Sigmoid colon (tissue), 4 donors: ENCODE results near the gene SP140L.

ENCODE experiments used
- EP300 ChIP-seq, 4 donors: sonication (generic); formaldehyde crosslinking; IDR thresholded peaks; one replicate each; pipeline ENCODE4 v1.6.1; 2017; ENCODE audit warnings: antibody characterized with exemption in 4 of 4
- POLR2A ChIP-seq, 2 donors: fragments of 450-650 bp; IDR thresholded peaks; one replicate each; pipeline ENCODE4 v1.6.1; 2016; ENCODE audit warnings: antibody characterized with exemption in 2 of 2, mild to moderate bottlenecking in 2 of 2, moderate library complexity in 2 of 2
- TF ChIP-seq, protein P1 (sequence below), 4 experiments: fragments of 450-650 bp in 3 of 4; fragments of 200-600 bp in 1 of 4; IDR thresholded peaks; one replicate each; pipeline ENCODE4 v1.5.1; 2016 to 2019; ENCODE audit warnings: antibody characterized with exemption in 4 of 4, mild to moderate bottlenecking in 3 of 4, moderate library complexity in 2 of 4

DNA sequence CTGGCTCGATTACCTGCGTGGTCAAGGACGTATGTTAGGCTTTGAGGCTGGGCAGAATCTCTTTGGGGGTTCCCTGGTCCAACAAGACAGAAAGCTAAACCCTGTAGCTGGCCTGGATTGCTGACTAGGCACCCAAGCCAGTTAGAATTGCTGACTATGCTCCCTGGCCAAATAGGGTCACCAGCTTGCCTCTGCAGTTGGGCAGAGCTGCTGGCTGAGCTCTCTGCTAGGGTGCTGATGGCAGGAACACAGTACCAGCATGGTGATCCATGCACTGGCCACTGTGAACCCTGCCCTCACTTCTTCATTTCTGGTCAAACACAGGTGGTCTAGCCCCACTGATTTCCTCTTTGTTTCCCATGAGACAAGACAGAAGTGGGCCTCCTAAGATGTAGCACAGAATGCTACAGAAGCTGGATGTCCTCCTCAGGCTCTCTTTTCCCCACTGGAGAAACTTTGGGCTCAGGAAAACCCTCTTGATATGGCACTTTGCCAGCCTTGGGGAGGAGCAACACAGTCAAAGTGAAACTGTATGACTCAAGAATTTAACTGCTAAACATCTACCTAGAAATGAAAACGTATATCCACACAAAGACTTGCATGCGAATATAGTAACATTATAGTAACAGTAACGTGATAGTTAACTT, 20.8 kb downstream of the SP140L start:
- TF ChIP-seq, protein P1, sequence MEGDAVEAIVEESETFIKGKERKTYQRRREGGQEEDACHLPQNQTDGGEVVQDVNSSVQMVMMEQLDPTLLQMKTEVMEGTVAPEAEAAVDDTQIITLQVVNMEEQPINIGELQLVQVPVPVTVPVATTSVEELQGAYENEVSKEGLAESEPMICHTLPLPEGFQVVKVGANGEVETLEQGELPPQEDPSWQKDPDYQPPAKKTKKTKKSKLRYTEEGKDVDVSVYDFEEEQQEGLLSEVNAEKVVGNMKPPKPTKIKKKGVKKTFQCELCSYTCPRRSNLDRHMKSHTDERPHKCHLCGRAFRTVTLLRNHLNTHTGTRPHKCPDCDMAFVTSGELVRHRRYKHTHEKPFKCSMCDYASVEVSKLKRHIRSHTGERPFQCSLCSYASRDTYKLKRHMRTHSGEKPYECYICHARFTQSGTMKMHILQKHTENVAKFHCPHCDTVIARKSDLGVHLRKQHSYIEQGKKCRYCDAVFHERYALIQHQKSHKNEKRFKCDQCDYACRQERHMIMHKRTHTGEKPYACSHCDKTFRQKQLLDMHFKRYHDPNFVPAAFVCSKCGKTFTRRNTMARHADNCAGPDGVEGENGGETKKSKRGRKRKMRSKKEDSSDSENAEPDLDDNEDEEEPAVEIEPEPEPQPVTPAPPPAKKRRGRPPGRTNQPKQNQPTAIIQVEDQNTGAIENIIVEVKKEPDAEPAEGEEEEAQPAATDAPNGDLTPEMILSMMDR (IDR thresholded peaks at IDR 0.05) = no peak
- TF ChIP-seq EP300 (IDR thresholded peaks at IDR 0.05) = no peak
- no peak for TF ChIP-seq POLR2A (IDR thresholded peaks at IDR 0.05)
